Renal pelvis (tissue), 4 donors: ENCODE results near the gene SPTBN2. TPM values are rescaled to one million over a fixed set of nuclear protein-coding genes. Genes with fewer than 3 reads are reported as not detected.
"Not testable (repeated sequence)": the region's sequence is repeated elsewhere in the genome, so short reads cannot be mapped to it uniquely, and the experiment has no call there.

Source experiments
- DNase-seq: peaks from one replicate; pipeline ENCODE4 v3.0.0-alpha.2; 2013
- polyA plus RNA-seq, 3 donors: library from polyadenylated mRNA; unstranded; fragments of 120-200 nt; gene quantifications; one replicate each; pipeline ENCODE4 v1.2.1, GENCODE V29; 2013; ENCODE audit not compliant: insufficient read length in 3 of 3

SPTBN2 gene
- polyA plus RNA-seq, 3 donors: 52.7 to 71.6 (median 56.2) TPM

DNA sequence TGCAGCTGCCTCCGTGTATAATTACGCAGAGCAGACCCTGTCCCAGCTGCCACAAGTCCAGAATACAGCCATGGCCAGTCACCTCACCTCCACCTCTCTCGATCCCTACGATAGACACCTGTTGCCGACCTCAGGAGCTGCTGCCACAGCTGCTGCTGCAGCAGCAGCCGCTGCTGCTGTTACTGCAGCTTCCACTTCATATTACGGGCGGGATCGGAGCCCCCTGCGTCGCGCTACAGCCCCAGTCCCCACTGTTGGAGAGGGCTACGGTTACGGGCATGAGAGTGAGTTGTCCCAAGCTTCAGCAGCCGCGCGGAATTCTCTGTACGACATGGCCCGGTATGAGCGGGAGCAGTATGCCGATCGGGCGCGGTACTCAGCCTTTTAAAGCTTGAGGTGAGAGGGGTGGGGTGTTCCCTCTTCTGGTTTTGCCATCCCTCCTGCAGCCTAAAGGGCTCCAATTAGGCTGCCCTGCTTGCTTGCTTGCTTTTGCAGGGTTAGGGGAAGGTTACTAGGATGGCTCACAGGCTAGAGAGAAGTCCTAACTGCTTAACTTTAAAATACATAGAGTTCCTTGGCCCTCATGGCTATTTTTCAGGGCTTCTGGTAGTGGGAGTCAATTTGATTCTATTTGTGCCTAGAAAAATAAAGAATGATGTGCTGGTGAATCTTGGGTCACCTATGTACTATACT is 85.1 kb downstream of the SPTBN2 start:
- no peak for DNase-seq

- DNase-seq: no peak
Measured at GRCh38 chr11:66641834-66642233, 87.2 kb downstream of the SPTBN2 start.

- DNase-seq: not testable (repeated sequence)
Measured at GRCh38 chr11:66639814-66640340, 89.1 kb downstream of the SPTBN2 start.

- DNase-seq: peak; percentile 43
Measured at GRCh38 chr11:66639066-66639813, 89.8 kb downstream of the SPTBN2 start.

DNA sequence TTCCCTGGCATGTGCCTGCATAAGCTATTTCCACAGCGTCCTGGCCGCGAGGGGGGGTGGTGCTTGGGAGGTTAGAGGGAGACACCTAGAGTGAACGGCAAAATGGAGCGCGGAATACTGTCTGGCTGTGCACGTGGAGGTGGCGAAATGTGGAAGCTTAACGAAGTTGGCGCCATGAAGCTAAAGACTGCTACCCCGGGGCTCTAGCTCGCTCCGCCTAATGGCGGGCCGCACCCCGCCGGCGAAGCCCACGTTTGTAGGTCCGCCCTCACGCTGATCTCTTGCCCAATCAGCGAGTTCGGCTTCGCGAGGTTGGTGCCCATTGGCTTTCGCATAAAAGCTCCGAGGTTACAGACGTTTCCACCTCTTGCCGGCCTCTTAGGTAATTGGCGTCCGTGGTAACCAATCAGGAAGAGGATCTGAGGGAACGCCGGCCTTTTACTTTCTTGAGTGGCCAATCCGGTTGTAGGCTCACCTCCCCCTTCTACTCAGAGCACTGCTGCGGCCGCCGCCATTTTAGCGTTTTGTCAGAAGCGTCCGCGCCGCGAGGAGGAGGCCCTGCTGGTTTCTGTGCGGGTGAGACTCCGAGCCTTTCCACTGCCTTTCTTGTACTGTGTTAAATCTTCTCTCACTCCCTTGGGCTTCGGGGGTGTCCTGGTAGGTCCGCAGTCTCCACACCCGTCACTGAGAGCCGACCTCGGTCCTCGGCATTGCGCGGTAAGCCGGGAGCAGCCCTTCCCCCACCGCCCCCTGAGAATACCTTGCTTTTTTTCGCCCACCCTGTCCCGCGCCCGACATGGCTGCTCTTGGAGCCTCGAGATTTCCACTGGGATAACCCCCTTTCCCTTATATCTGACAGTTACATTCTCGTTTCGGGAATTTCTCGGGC is 90.6 kb downstream of the SPTBN2 start, which contains the start of gene RBM4:
Gene RBM4, plus strand, starts transcription at position 527 of the 889 bp plus-strand sequence. CDS start 1,009 bp downstream, outside the sequence.
- peak; percentile 100 for DNase-seq

DNA sequence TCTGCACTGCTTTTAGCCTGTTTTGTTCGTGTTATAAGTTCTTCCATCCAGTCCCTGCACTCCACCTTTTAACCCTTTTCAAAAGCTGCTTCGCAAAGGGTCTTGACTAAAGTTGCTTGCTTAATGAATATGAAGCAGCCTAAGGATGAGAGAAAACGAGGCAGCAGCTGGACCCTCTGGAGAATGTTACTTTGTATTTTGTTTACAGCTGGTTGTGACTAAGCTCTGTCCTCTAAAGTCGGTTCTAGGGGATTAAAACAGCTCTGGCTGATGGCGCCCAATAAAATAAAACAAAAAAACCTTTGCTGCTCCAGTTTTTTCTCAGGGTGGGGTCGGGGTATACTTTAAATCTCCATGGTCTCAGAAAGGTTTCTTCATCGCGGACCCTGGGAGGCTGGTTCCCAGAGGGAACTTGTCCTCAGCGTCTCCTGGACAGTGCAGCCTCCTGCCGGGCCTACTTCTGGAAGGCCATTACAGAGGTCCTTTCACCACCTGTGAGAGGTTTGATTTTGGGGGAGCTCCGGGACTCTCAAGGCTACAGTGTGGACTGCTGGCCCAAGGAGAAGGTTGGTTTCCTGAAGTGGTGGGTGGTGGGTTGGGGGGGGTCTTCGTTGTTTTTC is 91.3 kb downstream of the SPTBN2 start:
- no peak for DNase-seq

GRCh38 chr11:66636411-66636810 is 92.6 kb downstream of the SPTBN2 start:
- DNase-seq: no peak

Other genes with a start within 250 kb of the SPTBN2 start
- 10 to 100 TPM; 26.2 to 29.4 (median 27.5) TPM for gene DPP3, start 248.8 kb downstream of the SPTBN2 start, polyA plus RNA-seq
- gene BBS1, start 218.6 kb downstream of the SPTBN2 start, polyA plus RNA-seq: 100 to 1,000 TPM in 1 of 3 donors, 10 to 100 TPM in 2; 69.6 to 103 (median 93.6) TPM
- gene ZDHHC24, start 183.2 kb downstream of the SPTBN2 start, polyA plus RNA-seq: 10 to 100 TPM; 10.3 to 11.3 (median 10.4) TPM
- under 1 TPM; 0.32 to 0.67 (median 0.43) TPM for gene ACTN3, start 182.3 kb downstream of the SPTBN2 start, polyA plus RNA-seq
- 100 to 1,000 TPM in 1 of 3 donors, 10 to 100 TPM in 2; 83.8 to 108 (median 93.4) TPM for gene CTSF, start 160.6 kb downstream of the SPTBN2 start, polyA plus RNA-seq
- gene CCDC87, start 136.2 kb downstream of the SPTBN2 start, polyA plus RNA-seq: under 1 TPM; 0.31 to 0.37 (median 0.36) TPM
- gene CCS, start 136.0 kb downstream of the SPTBN2 start, polyA plus RNA-seq: 10 to 100 TPM; 57.6 to 74.5 (median 69.1) TPM
- 10 to 100 TPM; 77.2 to 97.2 (median 92.4) TPM for gene RBM14, start 112.6 kb downstream of the SPTBN2 start, polyA plus RNA-seq
- 100 to 1,000 TPM; 251 to 282 (median 270) TPM for gene RBM4, start 90.5 kb downstream of the SPTBN2 start, polyA plus RNA-seq
- 10 to 100 TPM; 60.9 to 80.4 (median 76.6) TPM for gene RBM4B, start 51.3 kb downstream of the SPTBN2 start, polyA plus RNA-seq
- 10 to 100 TPM; 25.4 to 34.2 (median 33.5) TPM for gene RCE1, start 114.2 kb upstream of the SPTBN2 start, polyA plus RNA-seq
- gene LRFN4, start 127.8 kb upstream of the SPTBN2 start, polyA plus RNA-seq: 10 to 100 TPM; 21.8 to 30.7 (median 27.3) TPM
- 10 to 100 TPM; 56.3 to 61.7 (median 56.8) TPM for gene PC, start 229.2 kb upstream of the SPTBN2 start, polyA plus RNA-seq
- gene C11orf86, start 246.1 kb upstream of the SPTBN2 start, polyA plus RNA-seq: under 1 TPM in 2 of 3 donors, not detected in 1; 0.07 to 0.44 TPM